ENCODE results near the gene FANCE. TPM values are rescaled to one million over a fixed set of nuclear protein-coding genes. Genes with fewer than 3 reads are reported as not detected.
A peak's percentile ranks its signal among the peaks of the same experiment; 100 is the strongest.

Gene FANCE, protein sequence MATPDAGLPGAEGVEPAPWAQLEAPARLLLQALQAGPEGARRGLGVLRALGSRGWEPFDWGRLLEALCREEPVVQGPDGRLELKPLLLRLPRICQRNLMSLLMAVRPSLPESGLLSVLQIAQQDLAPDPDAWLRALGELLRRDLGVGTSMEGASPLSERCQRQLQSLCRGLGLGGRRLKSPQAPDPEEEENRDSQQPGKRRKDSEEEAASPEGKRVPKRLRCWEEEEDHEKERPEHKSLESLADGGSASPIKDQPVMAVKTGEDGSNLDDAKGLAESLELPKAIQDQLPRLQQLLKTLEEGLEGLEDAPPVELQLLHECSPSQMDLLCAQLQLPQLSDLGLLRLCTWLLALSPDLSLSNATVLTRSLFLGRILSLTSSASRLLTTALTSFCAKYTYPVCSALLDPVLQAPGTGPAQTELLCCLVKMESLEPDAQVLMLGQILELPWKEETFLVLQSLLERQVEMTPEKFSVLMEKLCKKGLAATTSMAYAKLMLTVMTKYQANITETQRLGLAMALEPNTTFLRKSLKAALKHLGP
- 1.1 TPM for total RNA-seq

GRCh38 chr6:35452183-35453090, at the start of gene FANCE:
TSS of gene FANCE (plus strand) at chr6:35452338. CDS start at chr6:35452546, 208 bp downstream.
- ATAC-seq = peak; percentile 95

GRCh38 chr6:35402856-35403191, 49.3 kb upstream of the FANCE start:
- ATAC-seq (no peak), DNase-seq (ENCODE audit: low spot score) (no peak)

More at GRCh38 chr6:35452183-35453090, at the start of gene FANCE:
- peak; percentile 97 for DNase-seq (ENCODE audit: low spot score)

GRCh38 chr6:35403544-35404442, 48.3 kb upstream of the FANCE start:
- DNase-seq (ENCODE audit: low spot score) (no peak), ATAC-seq (no peak)

DNA sequence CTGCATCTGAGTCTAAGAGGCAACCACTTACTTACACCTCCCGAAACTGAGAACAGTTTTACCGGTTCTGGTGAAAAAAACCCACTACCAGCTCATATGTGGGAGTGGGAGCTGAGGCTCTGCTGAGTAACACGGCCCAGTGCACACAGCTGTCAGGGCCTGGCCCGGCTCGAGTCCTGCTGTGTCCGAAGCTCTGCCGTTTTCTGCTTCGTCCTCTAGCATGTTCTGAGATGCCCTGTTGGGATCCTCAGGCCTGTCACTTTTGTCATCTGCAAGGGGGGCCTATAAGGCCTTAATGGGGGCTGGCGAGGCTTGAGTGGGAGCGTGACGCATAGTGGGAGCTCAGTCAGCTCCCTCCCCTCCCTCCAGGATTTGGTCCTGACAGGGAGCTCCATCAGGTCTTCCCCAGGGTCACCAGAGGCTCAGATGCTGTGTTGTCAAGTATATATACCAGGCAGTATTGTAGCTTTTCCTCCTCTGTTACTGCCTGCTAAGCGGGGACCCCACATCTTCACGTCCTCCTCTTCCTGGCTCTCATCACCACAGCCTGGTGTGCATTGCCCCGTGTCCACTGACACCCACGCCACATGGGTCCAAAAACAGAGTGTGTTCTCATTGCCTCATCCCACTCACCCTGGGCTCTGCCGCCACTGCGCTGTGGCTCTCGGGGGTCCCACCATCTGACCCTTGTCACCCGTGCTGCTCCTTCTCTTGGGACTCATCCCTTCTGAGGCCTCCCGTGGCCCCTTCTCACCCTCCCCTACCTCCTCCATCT, 45.2 kb upstream of the FANCE start:
- no peak for DNase-seq (ENCODE audit: low spot score)
- ATAC-seq = no peak

GRCh38 chr6:35409245-35409644, 42.9 kb upstream of the FANCE start:
- DNase-seq (ENCODE audit: low spot score) = no peak
- ATAC-seq = no peak

DNA sequence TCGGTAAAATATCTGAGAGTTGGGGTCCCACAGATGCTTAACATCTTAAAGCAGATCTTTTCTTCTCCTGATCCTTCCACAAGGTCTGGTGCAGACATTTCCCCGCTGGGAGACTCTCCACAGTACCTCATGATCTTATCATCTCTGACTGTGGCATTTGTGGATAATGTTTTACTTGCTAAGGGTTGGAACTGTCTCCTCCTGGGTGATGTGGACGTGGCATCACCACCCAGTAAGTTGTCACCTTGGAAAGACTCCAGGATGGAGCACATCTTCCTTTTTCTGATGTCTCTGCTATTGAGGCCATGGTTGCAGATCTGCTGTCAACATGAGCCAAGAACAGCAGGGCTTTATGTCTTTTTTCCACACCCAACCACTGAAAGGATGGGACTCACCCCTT, 42.0 kb upstream of the FANCE start:
- ATAC-seq (no peak), DNase-seq (ENCODE audit: low spot score) (no peak)

GRCh38 chr6:35411066-35411465, 41.1 kb upstream of the FANCE start:
- ATAC-seq (no peak), DNase-seq (ENCODE audit: low spot score) (no peak)

GRCh38 chr6:35412102-35412501, 40.0 kb upstream of the FANCE start:
- no peak for DNase-seq (ENCODE audit: low spot score)
- ATAC-seq = no peak

DNA sequence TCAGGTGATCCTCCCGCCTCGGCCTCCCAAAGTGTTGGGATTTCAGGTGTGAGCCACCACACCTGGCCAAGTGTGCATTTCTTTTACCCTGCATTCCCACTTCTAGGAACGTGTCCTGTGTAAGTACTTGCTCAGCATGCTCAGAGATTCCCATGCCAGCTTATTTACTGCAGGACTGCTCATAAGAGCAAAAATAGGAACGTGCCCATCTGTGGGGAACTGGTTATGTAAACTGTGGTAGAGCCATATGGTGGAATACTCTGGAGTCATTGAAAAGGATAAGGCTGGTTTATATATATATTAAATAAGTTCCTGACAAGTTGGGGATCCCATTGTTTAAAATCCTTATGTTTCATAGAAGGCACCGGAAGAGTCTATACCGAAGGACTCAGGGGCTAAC, 38.2 kb upstream of the FANCE start:
- DNase-seq (ENCODE audit: low spot score) (no peak), ATAC-seq (no peak)

DNA sequence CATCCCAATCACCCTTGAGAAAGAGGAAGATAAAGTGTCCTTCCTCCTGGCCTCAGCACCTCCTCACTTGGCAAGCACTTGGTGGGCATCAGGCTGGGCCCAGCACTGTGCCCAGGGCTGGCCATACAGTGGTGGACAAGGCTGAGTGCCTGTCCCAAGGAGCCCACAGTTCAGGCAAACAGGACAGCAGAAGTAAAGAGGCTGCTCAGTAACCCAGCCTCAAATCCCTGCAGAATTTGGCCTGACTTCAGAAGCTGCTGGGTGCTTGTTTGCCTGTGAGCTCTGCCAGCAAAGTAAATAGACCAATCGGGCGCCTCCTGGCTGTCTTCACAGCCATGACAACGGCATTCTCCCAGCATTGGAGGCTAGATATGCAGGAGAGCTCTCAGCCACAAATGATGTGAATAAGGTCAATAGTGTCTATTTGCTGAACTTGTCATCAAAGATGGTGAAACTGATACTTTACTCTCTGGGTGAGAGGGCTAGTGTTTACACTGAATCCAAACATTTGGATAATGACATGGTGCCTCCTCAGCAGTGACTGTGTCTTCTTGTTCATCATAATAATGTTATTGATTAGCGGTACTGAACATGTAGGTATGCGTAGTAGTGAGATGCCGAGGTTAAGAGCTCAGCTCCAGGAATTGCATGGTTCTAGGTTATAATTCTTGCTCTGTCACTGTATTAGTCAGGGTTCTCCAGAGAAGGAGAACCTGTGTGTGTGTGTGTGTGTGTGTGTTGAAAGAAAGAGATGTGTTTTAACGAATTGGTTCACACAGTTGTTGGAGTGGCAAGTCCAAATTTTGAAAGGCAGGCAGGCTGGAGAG, 36.9 kb upstream of the FANCE start:
- DNase-seq (ENCODE audit: low spot score) (peak; percentile 95), ATAC-seq (peak; percentile 84)

DNA sequence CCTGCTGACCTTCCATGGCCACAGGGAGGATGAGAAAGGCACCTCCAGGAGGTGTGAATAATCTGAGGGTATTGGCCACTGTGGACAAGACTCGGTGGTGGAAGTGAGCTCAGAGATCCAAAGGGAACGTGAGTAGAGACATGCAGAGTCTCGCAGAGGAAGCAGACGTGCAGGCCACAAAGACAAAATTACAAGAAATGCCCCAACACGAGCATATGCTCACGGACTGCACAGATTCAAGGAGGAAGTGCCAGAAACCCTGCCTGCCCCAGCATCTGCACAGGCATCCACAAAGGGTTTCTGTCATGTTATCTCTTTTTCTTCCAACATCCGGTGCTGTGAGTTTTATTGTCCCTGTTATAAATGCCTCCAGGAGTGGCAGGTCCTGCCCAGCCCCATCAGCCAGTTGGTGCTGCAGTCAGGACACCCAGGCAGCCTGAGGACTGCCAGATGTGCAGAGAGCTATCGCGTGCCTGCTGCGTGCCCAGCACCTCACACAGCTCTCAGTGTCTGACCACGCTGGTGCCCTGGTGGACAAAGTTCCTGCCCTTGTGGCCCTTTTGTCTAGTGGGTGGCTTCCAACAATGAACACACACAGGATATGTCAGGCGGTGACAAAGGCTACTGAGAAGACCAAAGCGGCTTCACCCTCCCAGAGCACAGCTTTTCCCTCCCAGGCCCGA, 34.0 kb upstream of the FANCE start:
- peak; percentile 95 for DNase-seq (ENCODE audit: low spot score)
- ATAC-seq = peak; percentile 82

- DNase-seq (ENCODE audit: low spot score) (no peak), ATAC-seq (no peak)
Measured at GRCh38 chr6:35419417-35419816, 32.7 kb upstream of the FANCE start.

DNA sequence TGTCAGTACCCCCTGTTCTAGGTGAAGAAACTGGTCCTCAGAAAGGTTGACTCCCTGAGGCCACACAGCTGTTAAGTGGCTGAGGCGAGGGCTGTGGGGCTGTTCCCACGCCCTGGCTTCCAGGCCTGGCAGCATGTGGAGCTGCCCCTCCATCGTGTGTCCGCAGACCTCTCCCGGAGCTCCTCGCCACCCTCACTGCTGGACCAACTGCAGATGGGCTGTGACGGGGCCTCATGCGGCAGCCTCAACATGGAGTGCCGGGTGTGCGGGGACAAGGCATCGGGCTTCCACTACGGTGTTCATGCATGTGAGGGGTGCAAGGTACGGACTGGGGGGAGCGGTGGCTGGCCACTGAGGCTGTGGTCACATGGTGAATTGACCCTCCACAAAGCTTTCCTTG, 32.2 kb upstream of the FANCE start:
- ATAC-seq = no peak
- no peak for DNase-seq (ENCODE audit: low spot score)

- ATAC-seq (no peak), DNase-seq (ENCODE audit: low spot score) (no peak)
Measured at GRCh38 chr6:35425284-35425683, 26.9 kb upstream of the FANCE start.

DNA sequence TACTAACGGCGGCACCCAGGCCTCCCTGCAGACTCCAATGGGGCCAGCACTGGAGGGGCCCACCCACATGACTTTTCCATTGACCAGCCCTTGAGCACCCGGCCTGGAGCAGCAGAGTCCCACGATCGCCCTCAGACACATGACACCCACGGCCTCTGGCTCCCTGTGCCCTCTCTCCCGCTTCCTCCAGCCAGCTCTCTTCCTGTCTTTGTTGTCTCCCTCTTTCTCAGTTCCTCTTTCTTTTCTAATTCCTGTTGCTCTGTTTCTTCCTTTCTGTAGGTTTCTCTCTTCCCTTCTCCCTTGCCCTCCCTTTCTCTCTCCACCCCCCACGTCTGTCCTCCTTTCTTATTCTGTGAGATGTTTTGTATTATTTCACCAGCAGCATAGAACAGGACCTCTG, 26.1 kb upstream of the FANCE start:
- DNase-seq (ENCODE audit: low spot score) (no peak), ATAC-seq (peak; percentile 8)

- DNase-seq (ENCODE audit: low spot score) = no peak
- no peak for ATAC-seq
Measured at GRCh38 chr6:35427435-35427834, 24.7 kb upstream of the FANCE start.

DNA sequence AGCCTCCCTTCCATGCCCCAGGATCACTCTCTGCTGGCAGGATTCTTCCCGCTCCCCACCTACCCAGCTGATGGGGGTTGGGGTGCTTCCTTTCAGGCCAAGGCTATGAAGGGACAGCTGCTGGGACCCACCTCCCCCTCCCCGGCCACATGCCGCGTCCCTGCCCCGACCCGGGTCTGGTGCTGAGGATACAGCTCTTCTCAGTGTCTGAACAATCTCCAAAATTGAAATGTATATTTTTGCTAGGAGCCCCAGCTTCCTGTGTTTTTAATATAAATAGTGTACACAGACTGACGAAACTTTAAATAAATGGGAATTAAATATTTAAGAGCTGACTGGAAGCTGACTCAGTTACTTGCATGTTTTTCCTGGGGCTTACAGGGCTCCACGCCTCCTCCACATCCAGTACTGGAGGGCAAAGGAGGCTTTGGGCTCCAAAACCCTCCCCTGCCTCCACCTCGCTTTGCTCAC, 24.3 kb upstream of the FANCE start:
- peak; percentile 3 for ATAC-seq
- DNase-seq (ENCODE audit: low spot score) = no peak

DNA sequence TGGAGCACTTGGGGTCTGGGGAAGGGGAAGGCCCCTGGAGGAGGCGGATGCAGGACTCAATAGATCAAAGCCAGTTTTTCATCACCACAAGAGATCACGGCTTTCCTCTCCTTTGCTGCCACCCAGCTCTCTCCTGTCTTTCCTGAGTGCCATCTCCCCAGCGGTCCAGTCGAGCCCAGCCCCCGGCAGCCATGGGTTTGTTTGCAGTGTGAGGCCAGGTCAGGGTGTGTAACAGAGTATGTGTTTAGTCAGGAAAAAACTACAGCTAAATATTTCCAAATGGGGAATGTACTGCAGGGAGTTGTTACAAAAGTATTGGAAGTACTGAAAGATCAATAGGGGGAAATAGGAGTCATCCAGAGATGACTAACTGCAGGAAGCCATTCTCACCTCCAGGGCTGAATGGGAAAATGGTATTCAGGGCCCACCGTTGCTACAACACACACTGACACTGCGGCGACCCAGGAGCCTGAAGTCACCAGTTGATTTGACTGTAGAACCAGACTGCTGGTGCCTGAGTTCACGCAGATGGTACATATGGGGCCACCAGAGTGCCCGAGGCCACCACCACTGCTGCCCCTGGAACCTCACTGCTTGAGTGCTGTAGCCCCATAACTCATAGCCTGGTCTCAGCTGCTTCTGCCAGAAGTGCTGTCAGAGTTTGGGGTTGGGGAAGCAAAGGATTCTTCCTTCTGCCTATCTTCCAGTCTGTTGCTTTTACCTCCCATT, 23.6 kb upstream of the FANCE start:
- ATAC-seq (peak; percentile 89), DNase-seq (ENCODE audit: low spot score) (peak; percentile 75)

All from left lobe of liver (tissue), 2 donors.